HepG2 (cell line): ENCODE measurements around the gene SINHCAF.

Experiments
- DR1 ChIP-seq: sonication (generic); formaldehyde crosslinking; IDR thresholded peaks from 2 replicates; pipeline ENCODE4 v1.8.0; 2021; ENCODE audit warnings: mild to moderate bottlenecking, missing genetic modification reagents, inconsistent platforms
- TCF12 ChIP-seq, 2 experiments: fragments of 450-650 bp in 1 of 2; sonication (generic) in 1 of 2; formaldehyde crosslinking in 1 of 2; IDR thresholded peaks; 2 replicates each; pipeline versions ENCODE4 v1.6.1 to v1.8.0; 2017 to 2022; ENCODE audit warnings: antibody characterized with exemption in 1 of 2, mild to moderate bottlenecking in 1 of 2, missing genetic modification reagents in 1 of 2, moderate library complexity in 1 of 2

DNA sequence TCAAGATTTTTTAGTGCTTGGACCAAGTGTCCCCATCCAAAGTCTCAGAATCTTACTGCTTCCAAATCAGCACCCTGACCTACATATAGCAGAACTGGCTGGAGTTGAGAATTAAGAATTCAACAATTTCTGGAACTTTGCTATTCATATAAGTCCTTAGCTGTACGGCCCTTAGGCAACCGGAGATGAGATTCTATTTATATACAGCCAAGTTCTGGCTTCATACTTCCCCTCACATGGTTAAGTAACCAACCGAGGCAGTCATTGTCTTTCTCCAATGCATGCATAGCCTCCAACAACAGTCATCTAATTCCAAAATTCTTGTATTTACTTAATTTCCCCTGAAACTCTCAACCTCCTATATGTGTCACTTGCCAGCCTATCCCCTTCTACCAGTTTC is 76.6 kb downstream of the SINHCAF start:
- no peak for TF ChIP-seq TCF12 (IDR thresholded peaks at IDR 0.05)
- no peak for TF ChIP-seq TCF12 (CRISPR knock-in tag; IDR thresholded peaks at IDR 0.05)
- TF ChIP-seq DR1 (CRISPR knock-in tag) = no peak
